ENCODE results near the gene LSM14A. TPM values are rescaled to one million over a fixed set of nuclear protein-coding genes. Genes with fewer than 3 reads are reported as not detected.

Gene LSM14A
- total and polyA plus RNA-seq, 9 of the 15 experiments (the other 6 are each of a cell fraction or from before 2014, with no cell fraction given): 19.5 to 150 (median 95.1) TPM

DNA sequence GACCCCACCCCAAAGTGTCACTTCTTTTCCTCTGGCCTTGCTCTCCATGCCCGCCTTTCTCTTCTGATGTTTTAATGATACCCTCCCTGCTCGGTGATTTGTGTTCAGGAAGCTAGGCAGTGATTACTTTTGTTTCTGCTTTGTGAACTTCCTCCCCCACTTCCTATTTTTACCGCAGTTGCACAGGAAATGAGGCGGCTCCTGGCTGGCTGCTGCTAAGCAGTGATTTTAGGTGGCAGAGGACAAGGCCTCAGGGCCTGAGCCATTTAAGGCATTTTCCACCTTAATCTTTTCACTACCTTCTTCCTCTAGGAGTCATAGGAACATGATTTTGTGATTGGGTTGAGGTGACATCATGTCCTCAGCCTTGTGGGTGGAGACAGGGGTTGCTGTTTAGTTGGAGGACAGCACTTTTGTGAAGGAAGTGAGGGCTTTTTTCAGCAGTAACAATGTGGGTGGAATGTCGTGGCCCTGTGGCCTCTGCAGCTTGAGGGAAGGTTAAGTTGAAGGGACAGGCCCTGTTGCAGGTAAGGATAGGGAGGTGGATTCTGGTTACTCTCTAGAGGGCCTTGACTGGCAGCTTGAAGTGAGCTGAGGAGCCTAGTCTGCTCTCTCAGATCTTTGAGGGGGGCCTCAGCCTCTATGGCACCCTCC is 97.8 kb downstream of the LSM14A start (continued):
- TF ChIP-seq, protein P1, sequence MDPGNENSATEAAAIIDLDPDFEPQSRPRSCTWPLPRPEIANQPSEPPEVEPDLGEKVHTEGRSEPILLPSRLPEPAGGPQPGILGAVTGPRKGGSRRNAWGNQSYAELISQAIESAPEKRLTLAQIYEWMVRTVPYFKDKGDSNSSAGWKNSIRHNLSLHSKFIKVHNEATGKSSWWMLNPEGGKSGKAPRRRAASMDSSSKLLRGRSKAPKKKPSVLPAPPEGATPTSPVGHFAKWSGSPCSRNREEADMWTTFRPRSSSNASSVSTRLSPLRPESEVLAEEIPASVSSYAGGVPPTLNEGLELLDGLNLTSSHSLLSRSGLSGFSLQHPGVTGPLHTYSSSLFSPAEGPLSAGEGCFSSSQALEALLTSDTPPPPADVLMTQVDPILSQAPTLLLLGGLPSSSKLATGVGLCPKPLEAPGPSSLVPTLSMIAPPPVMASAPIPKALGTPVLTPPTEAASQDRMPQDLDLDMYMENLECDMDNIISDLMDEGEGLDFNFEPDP (CRISPR knock-in tag; IDR thresholded peaks at IDR 0.05): no peak
- TF ChIP-seq ZFP1 (CRISPR knock-in tag; IDR thresholded peaks at IDR 0.05) (no peak), GTF2A2 (tag; IDR thresholded peaks at IDR 0.05) (no peak), SOX6 (IDR thresholded peaks at IDR 0.05) (peak; percentile 86), TEAD2 (tag; IDR thresholded peaks at IDR 0.05) (no peak), SPI1 (IDR thresholded peaks at IDR 0.05; ENCODE audit: borderline replicate concordance, low read depth, low read length) (peak; percentile 96), ZC3H11A (IDR thresholded peaks at IDR 0.05; ENCODE audit: low read depth, low read length) (no peak), ZNF695 (CRISPR knock-in tag; IDR thresholded peaks at IDR 0.05) (no peak), EHMT2 (IDR thresholded peaks at IDR 0.05) (no peak), CREBBP (IDR thresholded peaks at IDR 0.05; ENCODE audit: low read depth, low read length) (no peak), HEY1 (CRISPR knock-in tag; IDR thresholded peaks at IDR 0.05; ENCODE audit: borderline replicate concordance) (no peak), MYC (IDR thresholded peaks at IDR 0.05; ENCODE audit: low read depth, low read length) (no peak), MYC (CRISPR knock-in tag; IDR thresholded peaks at IDR 0.05; ENCODE audit: borderline replicate concordance, low read depth) (no peak), FUS (optimal IDR thresholded peaks at IDR 0.05; ENCODE audit: low read depth, low read length) (no peak), OTX1 (CRISPR knock-in tag; IDR thresholded peaks at IDR 0.05) (no peak), BRD4 (IDR thresholded peaks at IDR 0.05) (no peak), ZBTB7A (IDR thresholded peaks at IDR 0.05; ENCODE audit: borderline replicate concordance, control insufficient read depth, low read depth, low read length) (no peak), NELFE (IDR thresholded peaks at IDR 0.05; ENCODE audit: insufficient read depth, insufficient read length) (no peak), CBX1 (IDR thresholded peaks at IDR 0.05; ENCODE audit: low read depth) (no peak), ZC3H8 (IDR thresholded peaks at IDR 0.05) (no peak)
- TF ChIP-seq, protein P2, sequence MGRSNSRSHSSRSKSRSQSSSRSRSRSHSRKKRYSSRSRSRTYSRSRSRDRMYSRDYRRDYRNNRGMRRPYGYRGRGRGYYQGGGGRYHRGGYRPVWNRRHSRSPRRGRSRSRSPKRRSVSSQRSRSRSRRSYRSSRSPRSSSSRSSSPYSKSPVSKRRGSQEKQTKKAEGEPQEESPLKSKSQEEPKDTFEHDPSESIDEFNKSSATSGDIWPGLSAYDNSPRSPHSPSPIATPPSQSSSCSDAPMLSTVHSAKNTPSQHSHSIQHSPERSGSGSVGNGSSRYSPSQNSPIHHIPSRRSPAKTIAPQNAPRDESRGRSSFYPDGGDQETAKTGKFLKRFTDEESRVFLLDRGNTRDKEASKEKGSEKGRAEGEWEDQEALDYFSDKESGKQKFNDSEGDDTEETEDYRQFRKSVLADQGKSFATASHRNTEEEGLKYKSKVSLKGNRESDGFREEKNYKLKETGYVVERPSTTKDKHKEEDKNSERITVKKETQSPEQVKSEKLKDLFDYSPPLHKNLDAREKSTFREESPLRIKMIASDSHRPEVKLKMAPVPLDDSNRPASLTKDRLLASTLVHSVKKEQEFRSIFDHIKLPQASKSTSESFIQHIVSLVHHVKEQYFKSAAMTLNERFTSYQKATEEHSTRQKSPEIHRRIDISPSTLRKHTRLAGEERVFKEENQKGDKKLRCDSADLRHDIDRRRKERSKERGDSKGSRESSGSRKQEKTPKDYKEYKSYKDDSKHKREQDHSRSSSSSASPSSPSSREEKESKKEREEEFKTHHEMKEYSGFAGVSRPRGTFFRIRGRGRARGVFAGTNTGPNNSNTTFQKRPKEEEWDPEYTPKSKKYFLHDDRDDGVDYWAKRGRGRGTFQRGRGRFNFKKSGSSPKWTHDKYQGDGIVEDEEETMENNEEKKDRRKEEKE (IDR thresholded peaks at IDR 0.05; ENCODE audit: borderline replicate concordance in 1 of 2, control insufficient read depth in 1 of 2, low read depth in 2 of 2, low read length in 1 of 2): no peak
- TF ChIP-seq, protein P3, sequence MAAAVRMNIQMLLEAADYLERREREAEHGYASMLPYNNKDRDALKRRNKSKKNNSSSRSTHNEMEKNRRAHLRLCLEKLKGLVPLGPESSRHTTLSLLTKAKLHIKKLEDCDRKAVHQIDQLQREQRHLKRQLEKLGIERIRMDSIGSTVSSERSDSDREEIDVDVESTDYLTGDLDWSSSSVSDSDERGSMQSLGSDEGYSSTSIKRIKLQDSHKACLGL (CRISPR knock-in tag; IDR thresholded peaks at IDR 0.05; ENCODE audit: borderline replicate concordance, poor library complexity, severe bottlenecking): no peak
- TF ChIP-seq, protein P4, sequence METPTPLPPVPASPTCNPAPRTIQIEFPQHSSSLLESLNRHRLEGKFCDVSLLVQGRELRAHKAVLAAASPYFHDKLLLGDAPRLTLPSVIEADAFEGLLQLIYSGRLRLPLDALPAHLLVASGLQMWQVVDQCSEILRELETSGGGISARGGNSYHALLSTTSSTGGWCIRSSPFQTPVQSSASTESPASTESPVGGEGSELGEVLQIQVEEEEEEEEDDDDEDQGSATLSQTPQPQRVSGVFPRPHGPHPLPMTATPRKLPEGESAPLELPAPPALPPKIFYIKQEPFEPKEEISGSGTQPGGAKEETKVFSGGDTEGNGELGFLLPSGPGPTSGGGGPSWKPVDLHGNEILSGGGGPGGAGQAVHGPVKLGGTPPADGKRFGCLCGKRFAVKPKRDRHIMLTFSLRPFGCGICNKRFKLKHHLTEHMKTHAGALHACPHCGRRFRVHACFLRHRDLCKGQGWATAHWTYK (CRISPR knock-in tag; IDR thresholded peaks at IDR 0.05): no peak
- TF ChIP-seq, protein P5, sequence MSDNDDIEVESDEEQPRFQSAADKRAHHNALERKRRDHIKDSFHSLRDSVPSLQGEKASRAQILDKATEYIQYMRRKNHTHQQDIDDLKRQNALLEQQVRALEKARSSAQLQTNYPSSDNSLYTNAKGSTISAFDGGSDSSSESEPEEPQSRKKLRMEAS (CRISPR knock-in tag; IDR thresholded peaks at IDR 0.05): no peak

Measured in K562 (cell line).